Choroid plexus epithelial cell (primary cell): ENCODE results near the gene GRB14.

Source experiments
- DNase-seq: peaks from one replicate; pipeline ENCODE4 v3.0.0-alpha.2; 2010; ENCODE audit warnings: low read depth
- H3K4me3 ChIP-seq: 2 replicates; pipeline ENCODE4 v1.5.1; 2011; ENCODE audit warnings: low read depth, mild to moderate bottlenecking, control low read depth, low read length, moderate library complexity
- CTCF ChIP-seq: conservative IDR thresholded peaks from 2 replicates; pipeline ENCODE4 v1.5.1; 2011; ENCODE audit warnings: low read depth, mild to moderate bottlenecking, control low read depth, inconsistent platforms, low read length, moderate library complexity

The GRB14 gene

GRCh38 chr2:164620873-164621763, at the start of gene GRB14:
GRB14 (minus strand) TSS chr2:164621482; CDS start chr2:164621309, 173 bp downstream.
- TF ChIP-seq CTCF, result no peak
- DNase-seq, result peak; percentile 36
- peak within 1 kb of the TSS; percentile 63 for H3K4me3 ChIP-seq

GRCh38 chr2:164669291-164669690, 48.0 kb upstream of the GRB14 start:
- no peak for DNase-seq
- TF ChIP-seq CTCF, result no peak
- H3K4me3 ChIP-seq, result no peak overlapping the region

GRCh38 chr2:164667566-164667965, 46.3 kb upstream of the GRB14 start:
- H3K4me3 ChIP-seq, result no peak overlapping the region
- no peak for TF ChIP-seq CTCF
- DNase-seq, result no peak

GRCh38 chr2:164664070-164664469, 42.8 kb upstream of the GRB14 start:
- no peak for TF ChIP-seq CTCF
- no peak overlapping the region for H3K4me3 ChIP-seq
- no peak for DNase-seq

- H3K4me3 ChIP-seq, result no peak overlapping the region
- TF ChIP-seq CTCF, result no peak
- no peak for DNase-seq
Measured at GRCh38 chr2:164662868-164663631, 41.8 kb upstream of the GRB14 start.

GRCh38 chr2:164662066-164662465, 40.8 kb upstream of the GRB14 start:
- TF ChIP-seq CTCF, result no peak
- peak; percentile 17 for DNase-seq
- H3K4me3 ChIP-seq, result no peak overlapping the region
